GM12878 (cell line): ENCODE measurements around the gene OR2T33. TPM values are rescaled to one million over a fixed set of nuclear protein-coding genes. Genes with fewer than 3 reads are reported as not detected.

Experiments used
- ATAC-seq: fragments of 200-7000 bp; cut with Tn5 transposase; 3 replicates; pipeline ENCODE4 v1.9.1; 2020; ENCODE audit warnings: mild to moderate bottlenecking, moderate library complexity
- BruUV-seq: library from RNA; stranded (reverse); fragments of 400-500 nt; replicated peaks from 2 replicates; lab custom pipeline; 2021; lab: Mats Ljungman, UMichigan
- CTCF ChIA-PET: fragments of 300-600 bp; sonication (Branson Sonifier 250); formaldehyde crosslinking; extraction: SDS; loops from one replicate; lab custom pipeline; 2021; ENCODE audit warnings: inconsistent platforms; lab: Yijun Ruan, JAX
- POLR2A ChIA-PET: fragments of 350-600 bp; formaldehyde crosslinking; extraction: SDS; loops from one replicate; lab custom pipeline; 2021; ENCODE audit warnings: inconsistent platforms; lab: Charles Lee
- RAD21 ChIA-PET: fragments of 300-600 bp; sonication (Branson Sonifier 250); formaldehyde crosslinking; loops from one replicate; lab custom pipeline; 2023; ENCODE audit warnings: antibody characterized with exemption; ENCODE audit not compliant: unreplicated experiment; lab: Charles Lee
- SMC1A ChIA-PET: fragments of 300-600 bp; sonication (Branson Sonifier 250); formaldehyde crosslinking; loops from one replicate; lab custom pipeline; 2023; ENCODE audit not compliant: unreplicated experiment, uncharacterized antibody; lab: Charles Lee
- DNase-seq: peaks from one replicate; pipeline ENCODE4 v3.0.0-alpha.2; 2011; ENCODE audit warnings: low read depth, low spot score
- FAIRE-seq: peaks from 3 replicates; lab custom pipeline; 2011; peaks lifted over from hg19 to GRCh38; lab: Jason Lieb, UNC
- H2AFZ ChIP-seq: 2 replicates; pipeline ENCODE4 v1.6.0; 2011; ENCODE audit warnings: low read depth, low read length, control low read depth; ENCODE audit not compliant: control insufficient read depth
- H3K27ac ChIP-seq: 2 replicates; pipeline ENCODE4 v1.5.1; 2011; ENCODE audit warnings: control low read depth; ENCODE audit not compliant: control insufficient read depth, insufficient read depth
- H3K27me3 ChIP-seq, 2 experiments: replicated peaks in 1 of 2; 2 replicates each; pipeline versions ENCODE4 v1.6.0 to v1.6.1; 2011; ENCODE audit warnings: low read length in 1 of 2; ENCODE audit not compliant: control insufficient read depth in 2 of 2, insufficient read depth in 2 of 2
- H3K36me3 ChIP-seq, 2 experiments: 2 replicates each; pipeline ENCODE4 v1.5.1; 2011; ENCODE audit warnings: low read length in 1 of 2; ENCODE audit not compliant: control insufficient read depth in 2 of 2, insufficient read depth in 2 of 2
- H3K4me1 ChIP-seq: 2 replicates; pipeline ENCODE4 v1.6.1; 2011; ENCODE audit warnings: mild to moderate bottlenecking, low read length, moderate library complexity, mixed read lengths; ENCODE audit not compliant: control insufficient read depth, insufficient read depth
- H3K4me2 ChIP-seq: 2 replicates; pipeline ENCODE4 v1.6.0; 2011; ENCODE audit warnings: control low read depth; ENCODE audit not compliant: control insufficient read depth, insufficient read depth
- H3K4me3 ChIP-seq: fragments of 200-600 bp; sonication (generic); 2 replicates; pipeline ENCODE4 v1.5.1; 2016
- H3K79me2 ChIP-seq: 2 replicates; pipeline ENCODE4 v1.6.0; 2011; ENCODE audit warnings: low read length; ENCODE audit not compliant: control insufficient read depth, insufficient read depth
- H3K9ac ChIP-seq: 2 replicates; pipeline ENCODE4 v1.8.0; 2011; ENCODE audit warnings: low read length, control low read depth, mixed read lengths; ENCODE audit not compliant: control insufficient read depth, insufficient read depth
- H3K9me3 ChIP-seq: replicated peaks from 3 replicates; pipeline ENCODE4 v1.5.1; 2011; ENCODE audit warnings: mild to moderate bottlenecking, low read length; ENCODE audit not compliant: control insufficient read depth, insufficient read depth
- H4K20me1 ChIP-seq: 2 replicates; pipeline ENCODE4 v1.6.0; 2011; ENCODE audit not compliant: control insufficient read depth, insufficient read depth
- BCL11A ChIP-seq: IDR thresholded peaks from 2 replicates; pipeline ENCODE4 v1.6.1; 2011; ENCODE audit warnings: low read depth, low read length
- CEBPB ChIP-seq, 2 experiments: fragments of 150-350 bp in 1 of 2; IDR thresholded peaks; 2 replicates each; pipeline ENCODE4 v1.6.1; 2012 to 2014; ENCODE audit warnings: low read depth in 2 of 2, low read length in 2 of 2, borderline replicate concordance in 1 of 2, inconsistent platforms in 1 of 2
- CHD1 ChIP-seq: IDR thresholded peaks from 2 replicates; pipeline ENCODE4 v1.6.1; 2012; ENCODE audit warnings: low read depth, low read length, improper control_type of control experiment
- E4F1 ChIP-seq: fragments of 450-650 bp; IDR thresholded peaks from 2 replicates; pipeline ENCODE4 v1.6.1; 2018; ENCODE audit warnings: borderline replicate concordance, mild to moderate bottlenecking; ENCODE audit not compliant: partially characterized antibody
- NR2C2 ChIP-seq: IDR thresholded peaks from 2 replicates; pipeline ENCODE4 v1.6.1; 2011; ENCODE audit warnings: borderline replicate concordance, low read depth; ENCODE audit not compliant: control insufficient read depth, insufficient read length
- NRF1 ChIP-seq: conservative IDR thresholded peaks from 2 replicates; pipeline ENCODE4 v1.6.1; 2011; ENCODE audit warnings: mild to moderate bottlenecking, low read depth, low read length, improper control_type of control experiment
- PAX8 ChIP-seq: fragments of 450-650 bp; IDR thresholded peaks from 2 replicates; pipeline ENCODE4 v1.6.1; 2017; ENCODE audit warnings: mild to moderate bottlenecking, moderate library complexity
- WGBS: methylation state at CpG from one replicate; pipeline ENCODE4 v1.1.6; 2016; ENCODE audit warnings: low lambda C conversion rate; ENCODE audit not compliant: insufficient replicate concordance, insufficient coverage; ENCODE audit errors: missing lambda C conversion rate; 5-methylcytosine and 5-hydroxymethylcytosine counted together
- in situ Hi-C: fragments of 300-500 bp; cut with MboI; formaldehyde crosslinking; loops from 9 replicates; pipeline ENCODE4 v1.14.3; 2018; ENCODE audit warnings: mixed read lengths
- intact Hi-C: fragments of 100-400 bp; cut with micrococcal nuclease; formaldehyde crosslinking; loops from one replicate; pipeline ENCODE4 v1.14.2; 2022; ENCODE audit not compliant: unreplicated experiment
- polyA plus RNA-seq, 11 experiments: library from polyadenylated mRNA; depleted of rRNA in 4 of 11; unstranded in 6 of 11; stranded (reverse) in 5 of 11; fragments of >200 nt; fragmentation: Nextera tagmentation in 4 of 11; fragmentation: Illumina TruSeq in 1 of 11; extraction: Ambion mirVana in 4 of 11; extraction: Trizol in 1 of 11; gene quantifications; 1 replicate in 1 of 11; 2 replicates in 10 of 11; pipeline versions ENCODE4 v1.2.1 to v1.2.3, GENCODE V29; 2011 to 2016; ENCODE audit warnings: inconsistent platforms in 2 of 11, missing spikeins in 2 of 11, low read depth in 1 of 11
- total RNA-seq, 4 experiments: library from RNA; depleted of rRNA in 3 of 4; stranded (reverse); fragments of >200 nt in 3 of 4; fragmentation: Illumina TruSeq in 1 of 4; extraction: Trizol in 1 of 4; gene quantifications; 2 replicates each; pipeline versions ENCODE4 v1.2.1 to v1.2.3, GENCODE V29; 2013 to 2021
- TF ChIP-seq, protein P1 (sequence below): IDR thresholded peaks from 2 replicates; pipeline ENCODE4 v1.6.1; 2011; ENCODE audit warnings: mild to moderate bottlenecking, low read depth, low read length, moderate library complexity; ENCODE audit not compliant: insufficient replicate concordance
- TF ChIP-seq, protein P2 (sequence below): fragments of 450-650 bp; IDR thresholded peaks from 2 replicates; pipeline ENCODE4 v1.6.1; 2016; ENCODE audit warnings: mild to moderate bottlenecking, moderate library complexity, borderline replicate concordance

The OR2T33 gene
- total and polyA plus RNA-seq, 10 of the 15 experiments (the other 5 are each of a cell fraction or from before 2014, with no cell fraction given), result not detected

- no peak for TF ChIP-seq E4F1
These were observed 34.6 kb downstream of the OR2T33 start (continued) for GRCh38 chr1:248243204-248243603.

GRCh38 chr1:248239478-248239877 is 38.3 kb downstream of the OR2T33 start:
- ChIA-PET CTCF (no interaction called here), POLR2A (no interaction called here)

More at GRCh38 chr1:248239478-248239877, 38.3 kb downstream of the OR2T33 start:
- Histone ChIP-seq H2AFZ (no peak overlapping the region), H3K9me3 (no peaks in the 10 kb centered on the region), H4K20me1 (no peaks in the 10 kb centered on the region), H3K4me3 (no peak overlapping the region), H3K4me2 (no peak overlapping the region), H3K9ac (no peak overlapping the region), H3K27me3 (no peaks in the 10 kb centered on the region), H3K79me2 (no peaks in the 10 kb centered on the region), H3K36me3 (no peaks in the 10 kb centered on the region), H3K4me1 (no peaks in the 10 kb centered on the region), H3K27ac (no peak overlapping the region)
- in situ Hi-C loops, result no loop called here
- 73% methylated on average over 9 of the region's 9 CpGs for WGBS
- RAD21 ChIA-PET, result no interaction called here
- BruUV-seq, result no TSS peak
- TF ChIP-seq NRF1, result no peak
- no peak for TF ChIP-seq CEBPB (IDR thresholded peaks at IDR 0.05; ENCODE audit: borderline replicate concordance in 1 of 2, low read depth in 2 of 2, low read length in 2 of 2)
- no peak for TF ChIP-seq NR2C2
- TF ChIP-seq BCL11A, result no peak
- TF ChIP-seq PAX8, result no peak
- TF ChIP-seq, protein P1, sequence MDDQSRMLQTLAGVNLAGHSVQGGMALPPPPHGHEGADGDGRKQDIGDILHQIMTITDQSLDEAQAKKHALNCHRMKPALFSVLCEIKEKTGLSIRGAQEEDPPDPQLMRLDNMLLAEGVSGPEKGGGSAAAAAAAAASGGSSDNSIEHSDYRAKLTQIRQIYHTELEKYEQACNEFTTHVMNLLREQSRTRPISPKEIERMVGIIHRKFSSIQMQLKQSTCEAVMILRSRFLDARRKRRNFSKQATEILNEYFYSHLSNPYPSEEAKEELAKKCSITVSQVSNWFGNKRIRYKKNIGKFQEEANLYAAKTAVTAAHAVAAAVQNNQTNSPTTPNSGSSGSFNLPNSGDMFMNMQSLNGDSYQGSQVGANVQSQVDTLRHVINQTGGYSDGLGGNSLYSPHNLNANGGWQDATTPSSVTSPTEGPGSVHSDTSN, result no peak
- no peak for TF ChIP-seq CHD1
- TF ChIP-seq, protein P2, sequence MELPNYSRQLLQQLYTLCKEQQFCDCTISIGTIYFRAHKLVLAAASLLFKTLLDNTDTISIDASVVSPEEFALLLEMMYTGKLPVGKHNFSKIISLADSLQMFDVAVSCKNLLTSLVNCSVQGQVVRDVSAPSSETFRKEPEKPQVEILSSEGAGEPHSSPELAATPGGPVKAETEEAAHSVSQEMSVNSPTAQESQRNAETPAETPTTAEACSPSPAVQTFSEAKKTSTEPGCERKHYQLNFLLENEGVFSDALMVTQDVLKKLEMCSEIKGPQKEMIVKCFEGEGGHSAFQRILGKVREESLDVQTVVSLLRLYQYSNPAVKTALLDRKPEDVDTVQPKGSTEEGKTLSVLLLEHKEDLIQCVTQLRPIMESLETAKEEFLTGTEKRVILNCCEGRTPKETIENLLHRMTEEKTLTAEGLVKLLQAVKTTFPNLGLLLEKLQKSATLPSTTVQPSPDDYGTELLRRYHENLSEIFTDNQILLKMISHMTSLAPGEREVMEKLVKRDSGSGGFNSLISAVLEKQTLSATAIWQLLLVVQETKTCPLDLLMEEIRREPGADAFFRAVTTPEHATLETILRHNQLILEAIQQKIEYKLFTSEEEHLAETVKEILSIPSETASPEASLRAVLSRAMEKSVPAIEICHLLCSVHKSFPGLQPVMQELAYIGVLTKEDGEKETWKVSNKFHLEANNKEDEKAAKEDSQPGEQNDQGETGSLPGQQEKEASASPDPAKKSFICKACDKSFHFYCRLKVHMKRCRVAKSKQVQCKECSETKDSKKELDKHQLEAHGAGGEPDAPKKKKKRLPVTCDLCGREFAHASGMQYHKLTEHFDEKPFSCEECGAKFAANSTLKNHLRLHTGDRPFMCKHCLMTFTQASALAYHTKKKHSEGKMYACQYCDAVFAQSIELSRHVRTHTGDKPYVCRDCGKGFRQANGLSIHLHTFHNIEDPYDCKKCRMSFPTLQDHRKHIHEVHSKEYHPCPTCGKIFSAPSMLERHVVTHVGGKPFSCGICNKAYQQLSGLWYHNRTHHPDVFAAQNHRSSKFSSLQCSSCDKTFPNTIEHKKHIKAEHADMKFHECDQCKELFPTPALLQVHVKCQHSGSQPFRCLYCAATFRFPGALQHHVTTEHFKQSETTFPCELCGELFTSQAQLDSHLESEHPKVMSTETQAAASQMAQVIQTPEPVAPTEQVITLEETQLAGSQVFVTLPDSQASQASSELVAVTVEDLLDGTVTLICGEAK, result no peak
- no peak for DNase-seq
- intact Hi-C loops, result no loop called here
- no peak for FAIRE-seq
- ATAC-seq, result no peak
- SMC1A ChIA-PET, result interaction anchor here (0.5 to 1.2 kb wide), 3 partner anchors 10 to 565 kb away, joined by 3 to 4 read pairs (median 4); no protein-coding TSS in a partner anchor
